ENCODE data around the gene SYNE2. TPM values are rescaled to one million over a fixed set of nuclear protein-coding genes. Genes with fewer than 3 reads are reported as not detected.
"Not testable (repeated sequence)": the region's sequence is repeated elsewhere in the genome, so short reads cannot be mapped to it uniquely, and the experiment has no call there.

SYNE2 gene
- polyA plus RNA-seq, 1 donor from 2014 or later = 82.3 TPM

DNA sequence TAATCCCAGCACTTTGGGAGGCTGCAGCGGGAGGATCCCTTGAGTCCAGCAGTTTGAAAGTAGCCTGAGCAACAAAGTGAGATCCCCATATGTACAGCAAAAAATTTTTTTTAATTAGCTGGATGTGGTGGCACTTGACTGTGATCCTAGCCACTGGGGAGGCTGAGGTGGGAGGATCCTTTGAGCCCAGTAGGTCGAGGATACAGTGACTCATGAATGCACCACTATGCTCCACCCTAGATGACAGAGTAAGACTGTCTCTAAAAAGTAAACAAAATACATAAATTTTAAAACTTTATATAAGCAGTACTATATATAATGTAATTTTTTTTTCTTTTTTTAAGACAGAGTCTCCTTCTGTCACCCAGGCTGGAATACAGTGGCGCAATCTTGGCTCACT is 326.0 kb downstream of the SYNE2 start:
- H2AFZ ChIP-seq (ENCODE audit: low read depth, low read length) = no peak overlapping the region
- H3K9me2 ChIP-seq (ENCODE audit: insufficient read depth, low read length) = no peaks in the 10 kb centered on the region
- H3K27ac ChIP-seq (ENCODE audit: low read length) = no peak overlapping the region
- TF ChIP-seq EZH2 (IDR thresholded peaks at IDR 0.05; ENCODE audit: borderline replicate concordance, insufficient read depth, low read length, poor library complexity, severe bottlenecking) (no peak), REST (IDR thresholded peaks at IDR 0.05; ENCODE audit: borderline replicate concordance) (no peak), EP300 (conservative IDR thresholded peaks at IDR 0.05; ENCODE audit: poor library complexity, severe bottlenecking) (no peak), RAD21 (conservative IDR thresholded peaks at IDR 0.05) (no peak), POLR2AphosphoS5 (IDR thresholded peaks at IDR 0.05) (no peak), MXI1 (conservative IDR thresholded peaks at IDR 0.05; ENCODE audit: poor library complexity, severe bottlenecking) (no peak), CTCF (IDR thresholded peaks at IDR 0.05; ENCODE audit: poor library complexity, severe bottlenecking) (no peak), TAF1 (IDR thresholded peaks at IDR 0.05; ENCODE audit: low read depth) (no peak)
- no peaks in the 10 kb centered on the region for H3K27me3 ChIP-seq (ENCODE audit: insufficient read depth, low read depth, low read length)
- no peaks in the 10 kb centered on the region for H4K20me1 ChIP-seq (ENCODE audit: insufficient read depth)
- no peaks in the 10 kb centered on the region for H3K9me3 ChIP-seq (ENCODE audit: low read length)
- H3K4me3 ChIP-seq (ENCODE audit: low read length) = no peak overlapping the region
- no peak overlapping the region for H3K9ac ChIP-seq (ENCODE audit: low read length)
- peaks cover 5% of the 10 kb centered on the region for H3K36me3 ChIP-seq (ENCODE audit: insufficient read depth, low read length)
- no peak overlapping the region for H3K4me2 ChIP-seq (ENCODE audit: low read length)
- H3K79me2 ChIP-seq (replicated peaks; ENCODE audit: insufficient read depth, low read length) = peaks cover 5% of the 10 kb centered on the region
- no peaks in the 10 kb centered on the region for H3F3A ChIP-seq (ENCODE audit: insufficient read depth, low read length, poor library complexity, severe bottlenecking)

DNA sequence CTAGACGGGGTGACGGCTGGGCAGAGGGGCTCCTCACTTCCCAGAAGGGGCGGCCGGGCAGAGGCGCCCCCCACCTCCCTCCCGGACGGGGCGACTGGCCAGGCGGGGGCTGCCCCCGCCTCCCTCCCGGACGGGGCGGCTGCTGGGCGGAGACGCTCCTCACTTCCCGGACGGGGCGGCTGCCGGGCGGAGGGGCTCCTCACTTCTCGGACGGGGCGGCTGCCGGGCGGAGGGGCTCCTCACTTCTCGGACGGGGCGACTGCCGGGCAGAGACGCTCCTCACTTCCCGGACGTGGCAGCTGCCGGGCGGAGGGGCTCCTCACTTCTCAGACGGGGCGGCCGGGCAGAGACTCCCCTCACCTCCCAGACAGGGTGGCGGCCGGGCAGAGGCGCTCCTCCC is 330.1 kb downstream of the SYNE2 start:
- H3K27me3 ChIP-seq (ENCODE audit: insufficient read depth, low read depth, low read length) = not testable (repeated sequence)

DNA sequence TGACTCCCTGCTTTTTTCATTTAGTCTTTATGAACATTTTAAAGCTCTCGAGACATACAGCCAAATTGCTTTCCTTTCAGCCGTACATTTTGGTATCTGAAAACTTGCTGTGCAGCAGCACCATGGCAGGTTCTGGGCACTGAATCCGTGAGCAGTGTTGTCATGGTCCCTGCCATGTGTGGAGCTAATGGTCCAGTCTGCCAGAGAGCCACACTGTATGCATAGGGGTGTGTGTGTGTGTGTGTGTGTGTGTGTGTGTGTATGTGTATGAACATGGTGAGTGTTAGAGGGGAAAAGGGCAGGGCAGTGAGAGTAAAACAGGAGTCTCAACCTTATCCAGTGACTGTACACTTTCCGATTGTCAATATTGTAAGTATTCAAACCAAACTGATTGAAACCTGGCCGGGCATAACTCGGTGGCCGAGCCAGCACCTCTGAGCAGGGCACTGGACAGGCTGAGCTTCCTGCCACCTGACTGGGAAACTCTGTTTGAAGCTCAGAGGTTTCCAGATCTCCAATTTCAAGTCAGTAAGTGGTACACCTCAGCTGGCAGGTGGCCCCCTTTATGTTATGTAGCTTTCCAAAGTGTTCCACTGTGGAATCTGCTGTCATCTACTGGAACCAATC is 331.4 kb downstream of the SYNE2 start:
- Histone ChIP-seq H3K79me2 (replicated peaks; ENCODE audit: insufficient read depth, low read length) (peaks cover 5% of the 10 kb centered on the region), H3K9me2 (ENCODE audit: insufficient read depth, low read length) (no peaks in the 10 kb centered on the region), H3K4me2 (ENCODE audit: low read length) (no peak overlapping the region), H3K4me3 (ENCODE audit: low read length) (no peak overlapping the region), H3K27ac (ENCODE audit: low read length) (no peak overlapping the region), H4K20me1 (ENCODE audit: insufficient read depth) (no peaks in the 10 kb centered on the region), H2AFZ (ENCODE audit: low read depth, low read length) (no peak overlapping the region), H3K9ac (ENCODE audit: low read length) (no peak overlapping the region), H3K27me3 (ENCODE audit: insufficient read depth, low read depth, low read length) (no peaks in the 10 kb centered on the region), H3K36me3 (ENCODE audit: insufficient read depth, low read length) (no peaks in the 10 kb centered on the region), H3K9me3 (ENCODE audit: low read length) (no peaks in the 10 kb centered on the region), H3F3A (ENCODE audit: insufficient read depth, low read length, poor library complexity, severe bottlenecking) (no peaks in the 10 kb centered on the region)
- TF ChIP-seq MXI1 (conservative IDR thresholded peaks at IDR 0.05; ENCODE audit: poor library complexity, severe bottlenecking) (no peak), EP300 (conservative IDR thresholded peaks at IDR 0.05; ENCODE audit: poor library complexity, severe bottlenecking) (no peak), CTCF (IDR thresholded peaks at IDR 0.05; ENCODE audit: poor library complexity, severe bottlenecking) (no peak), SMC3 (conservative IDR thresholded peaks at IDR 0.05; ENCODE audit: poor library complexity) (no peak), RAD21 (conservative IDR thresholded peaks at IDR 0.05) (no peak), REST (IDR thresholded peaks at IDR 0.05; ENCODE audit: borderline replicate concordance) (no peak), TAF1 (IDR thresholded peaks at IDR 0.05; ENCODE audit: low read depth) (no peak), POLR2AphosphoS5 (IDR thresholded peaks at IDR 0.05) (no peak), EZH2 (IDR thresholded peaks at IDR 0.05; ENCODE audit: borderline replicate concordance, insufficient read depth, low read length, poor library complexity, severe bottlenecking) (no peak)

More for the DNA sequence above, 330.1 kb downstream of the SYNE2 start:
- H3K36me3 ChIP-seq (ENCODE audit: insufficient read depth, low read length); H3K9me2 ChIP-seq (ENCODE audit: insufficient read depth, low read length); H4K20me1 ChIP-seq (ENCODE audit: insufficient read depth); H3K9ac ChIP-seq (ENCODE audit: low read length); H3F3A ChIP-seq (ENCODE audit: insufficient read depth, low read length, poor library complexity, severe bottlenecking); H2AFZ ChIP-seq (ENCODE audit: low read depth, low read length); H3K4me2 ChIP-seq (ENCODE audit: low read length); H3K9me3 ChIP-seq (ENCODE audit: low read length); H3K4me3 ChIP-seq (ENCODE audit: low read length); H3K79me2 ChIP-seq (replicated peaks; ENCODE audit: insufficient read depth, low read length); H3K27ac ChIP-seq (ENCODE audit: low read length): not testable (repeated sequence)

Data from neural cell (in vitro differentiated cells).